ENCODE data around the gene GASK1A.

GASK1A gene

DNA sequence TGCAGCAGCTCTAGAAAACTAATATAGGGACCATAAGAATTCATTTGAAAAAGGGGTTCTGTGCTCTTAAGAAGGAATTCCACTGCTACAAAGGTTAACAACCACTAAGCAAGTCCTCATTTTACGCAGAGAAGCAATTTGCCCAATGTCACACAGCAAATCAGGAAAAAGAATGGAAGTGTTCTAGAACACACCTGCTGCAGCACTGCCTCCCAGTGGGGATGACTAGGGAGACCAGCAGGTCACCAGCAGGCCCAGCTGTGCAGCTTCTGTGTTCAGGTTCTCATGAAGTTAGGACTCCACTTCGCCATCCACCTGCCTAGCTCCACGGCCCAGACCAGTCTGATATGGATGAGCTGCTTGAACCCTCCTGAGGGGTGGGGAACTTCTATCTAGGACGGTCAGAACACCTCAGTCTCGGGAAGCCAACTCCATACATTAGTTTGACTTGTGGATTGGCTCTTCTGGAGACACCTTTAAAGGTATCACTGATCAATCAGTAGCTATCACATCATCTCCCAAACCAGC is 108.2 kb downstream of the GASK1A start:
- DNase-seq (ENCODE audit: low spot score), result no peak

DNA sequence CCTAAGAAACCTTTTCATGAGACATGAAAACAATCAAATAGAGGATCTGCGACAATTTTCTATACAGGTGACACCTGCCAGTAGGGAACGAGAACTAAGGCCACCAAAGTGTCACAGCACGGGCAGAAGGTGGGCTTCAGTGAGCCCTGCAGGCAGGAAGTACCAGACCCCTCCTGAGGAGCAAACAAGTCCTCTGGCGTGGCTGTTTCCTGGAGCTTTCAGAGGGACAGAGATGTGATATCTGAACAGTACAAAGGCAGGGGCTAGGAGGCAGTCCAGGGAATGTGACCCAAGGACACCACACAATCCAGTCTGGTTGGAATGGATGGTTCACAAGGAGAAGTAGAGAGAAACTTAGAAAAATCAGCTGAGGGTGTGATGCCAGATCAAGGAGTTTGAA is 110.0 kb downstream of the GASK1A start:
- DNase-seq (ENCODE audit: low spot score), result no peak

DNA sequence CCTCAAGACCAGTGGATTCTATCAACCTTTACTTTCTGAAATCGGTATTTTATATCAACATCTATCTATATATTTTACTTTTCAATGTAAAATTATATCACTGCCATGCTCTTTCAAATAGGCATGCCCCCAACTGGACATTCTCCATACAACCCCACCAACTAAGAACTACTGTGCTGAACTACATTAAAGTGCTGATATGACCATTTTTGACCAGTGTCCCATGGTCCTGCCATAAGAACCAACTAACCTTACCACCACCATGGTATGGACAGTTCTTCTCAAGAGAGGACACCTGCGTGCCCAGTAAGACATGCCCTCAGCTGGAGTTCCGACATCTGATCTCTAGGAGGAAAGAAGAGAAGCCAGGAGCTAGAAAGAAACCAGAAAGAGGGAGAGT is 111.1 kb downstream of the GASK1A start:
- DNase-seq (ENCODE audit: low spot score), result no peak

DNA sequence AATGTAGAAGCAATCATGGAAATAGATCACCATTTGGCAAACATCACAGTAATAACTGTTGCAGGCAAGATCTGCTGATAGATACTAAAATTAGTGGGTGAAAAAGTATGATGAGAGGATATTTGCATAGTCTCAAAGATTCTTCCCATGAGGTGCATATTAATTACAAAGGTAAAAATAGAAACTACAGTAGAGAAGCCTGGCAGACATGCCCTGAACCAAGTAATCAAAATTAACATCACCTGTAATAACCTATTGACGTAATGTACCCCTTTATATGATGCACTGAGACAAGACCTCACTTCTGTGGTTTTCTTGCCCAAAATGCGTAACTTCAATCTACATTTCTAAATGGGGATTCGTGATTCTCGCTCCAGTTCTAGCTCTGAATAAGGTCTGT is 112.4 kb downstream of the GASK1A start:
- no peak for DNase-seq (ENCODE audit: low spot score)

DNA sequence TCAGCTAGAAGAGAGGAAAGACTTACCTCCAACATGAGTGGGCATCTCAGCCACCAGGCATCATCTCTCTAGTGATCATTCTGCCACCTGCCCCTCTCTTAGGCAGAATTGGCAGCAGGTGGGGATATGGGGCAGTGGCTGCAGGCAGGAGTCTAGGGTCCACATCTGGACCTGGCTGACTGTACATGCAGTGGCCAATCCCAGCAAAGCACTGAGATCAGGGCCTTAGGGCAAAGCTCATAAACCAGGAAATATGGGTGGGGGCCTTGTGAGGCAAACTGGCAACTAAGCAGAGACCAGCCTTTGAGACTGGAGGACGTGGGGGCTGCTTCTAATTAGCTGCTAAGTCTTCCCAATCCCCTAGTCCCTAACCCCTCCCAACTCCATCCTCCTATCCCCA is 113.9 kb downstream of the GASK1A start:
- DNase-seq (ENCODE audit: low spot score), result no peak

DNA sequence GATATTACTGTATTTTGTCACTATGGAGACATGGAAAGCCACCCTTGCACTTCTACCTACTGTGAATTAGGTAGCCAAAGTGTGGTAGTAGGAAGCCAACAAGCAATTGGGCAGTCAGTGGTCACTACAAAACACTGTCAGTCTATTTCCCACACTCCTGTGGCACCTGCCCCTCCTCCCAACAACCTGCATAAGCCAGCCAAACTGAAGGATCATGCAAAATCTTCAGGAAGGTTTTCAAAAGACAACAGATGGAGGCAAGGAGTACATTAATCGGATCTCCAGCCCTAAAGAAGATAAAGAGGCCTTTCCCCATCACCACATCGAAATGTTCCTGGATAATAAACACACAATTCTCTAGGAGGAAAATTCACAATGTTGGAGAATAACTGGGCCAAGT is 114.9 kb downstream of the GASK1A start:
- DNase-seq (ENCODE audit: low spot score), result no peak

DNA sequence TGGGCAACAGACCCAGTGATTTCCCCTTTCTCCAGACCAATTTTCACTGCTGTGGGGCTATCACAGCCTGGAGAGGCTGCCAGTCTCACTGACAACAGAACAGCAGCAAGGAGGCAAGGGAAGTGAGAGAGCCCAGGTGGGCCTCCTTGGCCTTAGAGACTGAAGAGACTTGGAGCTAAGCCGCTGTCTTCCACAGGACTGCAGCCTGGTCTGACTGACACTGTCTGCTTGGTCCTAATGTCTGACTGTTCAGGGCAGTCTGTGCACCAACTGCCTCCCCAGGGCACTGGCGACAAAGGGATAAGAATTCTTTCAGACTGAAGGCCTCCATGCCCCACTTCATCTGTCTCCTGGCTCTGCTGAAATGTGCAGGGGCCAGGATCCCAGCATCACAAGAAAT is 115.3 kb downstream of the GASK1A start:
- DNase-seq (ENCODE audit: low spot score), result no peak

DNA sequence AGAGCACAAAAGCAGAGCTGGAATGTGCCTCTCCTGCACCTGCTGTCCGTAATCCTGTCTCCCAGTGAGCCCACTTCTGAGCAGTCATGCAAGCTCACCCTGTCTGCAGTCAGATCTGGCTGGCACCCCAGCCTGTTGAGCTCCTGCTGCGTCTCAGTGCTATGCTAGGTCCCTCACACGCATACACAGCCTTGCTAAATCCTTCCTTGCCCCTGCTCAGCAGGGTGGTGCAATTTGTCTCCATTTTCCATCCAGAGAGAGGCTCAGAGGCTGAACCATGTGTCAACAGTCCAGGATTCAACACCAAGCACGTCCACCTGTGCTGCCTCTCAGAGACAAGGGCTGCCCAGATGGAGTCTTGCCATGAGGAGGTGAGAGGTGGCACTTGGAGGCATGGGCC is 115.7 kb downstream of the GASK1A start:
- no peak for DNase-seq (ENCODE audit: low spot score)

DNA sequence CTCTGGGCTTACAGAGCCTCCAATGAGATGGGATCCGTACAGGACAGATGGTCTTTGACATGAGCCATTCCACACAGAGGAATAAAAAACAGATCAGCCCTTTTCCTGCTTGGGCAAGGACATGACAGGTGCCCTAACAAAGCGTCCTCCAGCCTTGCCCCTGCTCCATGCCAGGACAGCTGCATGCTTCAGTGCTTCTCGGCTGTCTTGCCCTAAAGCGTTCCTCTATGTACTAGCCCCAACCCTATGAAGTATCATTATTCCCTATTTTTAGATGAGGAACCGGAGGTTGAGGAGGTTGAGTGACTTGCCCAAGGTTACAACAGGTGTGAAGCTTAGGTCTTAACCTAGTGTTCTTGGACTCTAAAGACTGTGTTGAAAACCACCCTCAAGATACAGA is 116.3 kb downstream of the GASK1A start:
- DNase-seq (ENCODE audit: low spot score), result no peak

DNA sequence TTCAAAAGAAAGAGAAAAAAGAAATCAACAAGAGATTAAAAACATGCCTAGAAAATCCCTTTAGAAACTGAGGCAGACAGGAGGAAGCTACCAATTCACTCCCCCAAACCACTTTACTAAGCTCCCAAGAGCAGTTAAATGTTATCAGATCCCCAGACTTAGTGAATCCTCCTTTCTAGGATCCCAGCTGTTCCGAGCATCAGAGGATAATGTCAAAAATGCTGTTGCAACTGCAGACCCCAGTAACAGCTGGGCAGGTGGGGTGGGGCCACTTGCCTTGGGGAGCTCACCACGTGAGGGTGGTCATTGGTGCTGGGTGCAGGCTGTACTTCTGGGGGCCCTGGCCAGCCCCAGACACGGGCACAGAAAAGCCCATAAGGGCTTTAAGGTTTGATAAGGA is 117.7 kb downstream of the GASK1A start:
- DNase-seq (ENCODE audit: low spot score), result no peak

DNA sequence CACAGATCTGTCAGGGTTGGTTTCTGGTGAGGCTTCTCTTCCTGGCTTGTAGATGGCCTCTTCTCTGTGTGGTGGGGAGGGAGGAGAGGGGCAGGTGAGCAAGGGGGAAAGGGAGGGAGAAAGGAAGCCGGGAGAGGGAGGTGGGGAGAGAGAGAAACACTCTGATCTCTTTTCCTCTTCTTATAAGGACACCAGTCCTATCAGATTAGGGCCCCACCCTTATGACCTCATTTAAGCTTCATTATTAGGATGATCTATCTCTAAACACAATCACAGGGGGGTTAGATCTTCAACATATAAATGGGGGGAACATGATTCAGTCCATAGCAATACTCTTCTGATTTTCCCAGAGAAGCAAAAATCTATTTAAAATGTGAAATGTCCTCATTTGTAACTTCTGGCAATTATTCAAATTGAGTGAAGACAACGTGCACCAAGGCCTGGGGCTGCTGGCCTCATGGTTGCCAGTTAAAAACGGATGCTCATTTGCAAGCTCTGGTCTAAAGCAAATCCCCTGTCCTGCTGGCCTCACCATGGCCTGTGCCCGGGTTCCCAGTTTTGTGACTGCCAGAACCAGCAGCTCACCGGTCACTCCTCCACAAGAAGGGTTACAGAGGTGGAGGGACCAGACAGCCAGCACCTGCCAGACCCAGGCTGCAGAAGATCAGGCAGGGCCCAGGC is 118.4 kb downstream of the GASK1A start:
- DNase-seq (ENCODE audit: low spot score), result no peak

DNA sequence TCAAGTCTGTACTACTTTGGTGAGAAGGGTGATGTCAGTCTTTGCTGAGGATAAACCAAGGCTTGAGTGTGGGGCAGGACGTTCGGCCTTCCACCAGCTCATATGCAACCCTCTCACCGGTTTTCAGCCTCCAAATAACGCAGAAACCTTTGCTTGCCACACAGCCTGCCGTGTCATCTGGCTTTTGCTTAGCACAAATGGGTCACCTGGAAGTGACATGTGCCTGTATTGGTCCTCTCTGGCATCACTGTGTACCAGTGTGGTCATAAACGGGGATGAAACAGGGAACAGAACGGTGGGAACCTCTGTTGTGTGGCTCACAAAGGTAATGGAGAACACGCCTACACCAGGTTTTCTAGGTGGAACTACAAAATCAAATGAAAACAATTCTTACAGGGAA is 119.7 kb downstream of the GASK1A start:
- DNase-seq (ENCODE audit: low spot score), result no peak

DNA sequence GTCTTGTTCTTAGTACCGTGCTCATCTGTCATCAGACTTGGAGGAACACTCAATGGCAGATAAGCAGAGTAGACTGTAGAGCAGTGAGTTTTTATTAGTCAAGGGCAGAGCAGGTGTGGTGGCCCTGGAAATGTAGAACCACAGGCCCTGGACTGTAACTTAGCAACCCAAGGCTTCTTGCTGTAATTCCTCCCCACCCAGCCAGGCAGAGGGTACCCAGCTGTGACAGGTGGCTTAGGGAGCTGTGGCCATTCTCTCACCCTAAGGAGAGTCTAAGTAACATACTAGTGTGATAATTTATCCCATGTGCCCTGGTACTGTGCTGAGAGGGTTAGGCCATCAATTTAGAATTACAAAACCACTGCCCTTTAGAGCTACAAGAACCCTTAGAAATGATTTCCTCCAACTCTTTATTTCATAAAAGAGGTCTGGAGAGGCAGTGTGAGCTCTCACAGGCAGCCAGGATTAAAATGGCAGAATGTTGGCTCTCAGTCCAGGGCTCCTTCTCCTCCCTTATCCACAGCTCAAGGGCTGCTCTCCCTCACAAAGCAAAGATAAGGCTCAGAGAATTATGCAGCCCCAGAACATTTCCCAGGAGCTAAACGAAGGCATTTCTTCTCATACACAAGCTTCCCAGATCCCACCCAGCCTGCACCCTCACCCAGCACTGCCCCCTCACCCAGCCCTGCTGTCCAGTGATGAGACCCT is 123.8 kb downstream of the GASK1A start:
- DNase-seq (ENCODE audit: low spot score), result no peak

DNA sequence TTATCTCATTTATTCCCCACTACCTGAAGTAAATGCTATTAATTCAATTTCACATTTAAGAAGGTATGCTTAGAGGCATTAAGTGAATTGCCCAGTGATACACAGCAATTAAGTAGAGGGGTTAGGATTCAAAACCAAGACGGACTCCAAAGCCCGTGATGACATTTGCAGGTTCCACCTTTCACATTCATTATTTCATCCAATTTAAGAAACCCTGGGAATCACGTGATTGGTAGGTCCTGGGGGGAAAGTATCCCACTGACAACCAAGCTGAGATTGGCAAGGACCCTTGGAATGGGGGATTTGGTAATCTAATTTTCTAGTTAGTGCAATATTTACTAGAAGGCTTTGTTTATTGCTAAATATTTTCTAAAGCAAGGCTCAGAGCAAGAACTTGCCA is 124.9 kb downstream of the GASK1A start:
- no peak for DNase-seq (ENCODE audit: low spot score)

DNA sequence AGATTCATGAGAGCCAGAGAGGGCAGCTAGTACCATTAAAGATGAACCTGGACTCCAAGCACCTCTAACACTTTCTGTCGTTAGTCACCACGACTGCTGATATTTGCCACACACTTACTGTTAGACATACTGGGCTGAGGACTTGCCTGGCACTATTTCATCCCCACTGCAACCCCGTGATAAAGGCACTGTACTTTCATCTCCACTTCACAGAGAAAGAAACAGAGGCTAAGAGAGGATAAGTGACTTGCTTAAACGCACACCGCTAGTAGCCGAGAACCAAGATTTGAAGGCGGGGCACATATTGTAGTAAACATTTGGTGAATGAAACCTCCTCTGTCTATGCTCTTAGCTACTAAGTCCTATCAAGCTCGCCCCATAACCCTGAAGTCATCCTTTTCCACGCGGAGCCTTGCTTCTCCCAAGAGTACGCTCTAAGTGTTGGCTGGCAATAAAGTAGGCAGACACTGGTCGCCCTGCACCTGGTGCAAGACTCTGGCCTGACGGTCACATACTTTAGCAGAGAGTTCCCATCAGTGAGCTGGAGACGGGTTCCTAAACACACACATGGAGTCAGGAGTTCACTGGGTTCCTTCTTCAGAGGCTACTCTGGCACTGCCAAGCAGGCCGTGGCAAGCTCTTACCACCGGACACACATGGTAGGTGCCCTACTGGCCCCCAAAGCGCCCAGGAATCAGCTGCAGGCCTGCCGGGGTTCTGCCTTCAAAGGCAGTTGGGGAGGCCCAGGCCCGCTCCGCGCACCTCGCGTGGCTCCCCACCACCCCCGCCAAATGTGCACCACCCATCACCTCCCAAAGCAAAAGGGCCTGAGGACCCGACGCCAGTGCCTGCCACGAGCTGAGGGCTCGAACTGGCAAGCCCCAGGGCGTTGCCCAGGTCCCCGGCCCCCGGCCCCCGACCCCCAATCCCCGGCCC is 125.8 kb downstream of the GASK1A start:
- DNase-seq (ENCODE audit: low spot score), result no peak

DNA sequence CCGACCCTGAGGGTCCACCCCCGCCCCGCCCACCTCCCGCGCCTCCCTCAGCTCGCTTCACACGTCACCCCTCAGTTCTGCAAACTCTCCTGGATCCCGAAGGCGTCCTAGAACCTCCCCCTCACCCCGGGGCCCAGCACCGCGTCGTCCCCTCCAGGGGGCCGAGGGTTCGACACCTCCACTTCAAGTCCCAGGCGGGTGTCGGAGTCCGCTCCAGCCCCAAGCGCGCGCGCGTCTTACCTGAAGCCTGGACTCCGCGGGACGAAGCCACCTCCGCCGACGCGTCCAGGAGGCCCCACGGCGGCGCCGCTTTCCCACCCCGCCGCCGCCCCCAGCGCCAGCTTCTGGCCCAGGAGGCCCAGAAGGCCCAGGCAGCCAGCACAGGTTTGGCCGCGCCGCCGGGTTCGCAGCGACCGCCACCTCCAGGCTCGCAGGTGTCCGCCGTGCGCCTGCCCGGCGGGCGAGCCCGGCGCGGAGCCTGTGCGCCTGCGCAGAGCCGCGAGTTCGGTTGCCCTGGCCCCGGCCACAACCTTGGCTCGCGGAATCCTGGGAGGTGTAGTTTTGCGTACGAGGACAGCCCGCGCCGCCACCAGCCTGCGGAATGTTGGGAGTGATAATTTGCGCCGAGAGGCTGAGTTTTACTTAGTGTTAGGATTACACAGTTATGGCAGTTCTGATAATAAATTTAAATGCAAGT is 126.6 kb downstream of the GASK1A start, which contains the start of gene POMGNT2:
TSS of gene POMGNT2 (minus strand) at position 484 of the 697 bp plus-strand sequence. CDS start 24,648 bp downstream, outside the sequence.
- peak; percentile 98 for DNase-seq (ENCODE audit: low spot score)

DNA sequence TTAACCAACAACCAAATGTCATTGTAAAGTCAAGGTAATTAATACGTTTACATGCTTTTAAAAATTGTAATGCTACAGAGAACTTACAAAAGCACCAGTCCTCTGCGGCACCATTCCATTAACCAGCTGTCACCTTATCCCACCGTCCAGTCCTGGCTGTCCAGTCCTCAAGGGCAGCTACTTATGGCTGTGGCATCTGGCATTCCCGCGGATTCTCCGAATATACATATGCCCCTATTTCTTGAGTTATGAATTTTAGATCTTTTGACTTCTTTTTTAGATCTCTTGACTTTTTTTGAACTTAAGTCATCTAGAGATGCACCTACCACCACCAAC is 127.2 kb downstream of the GASK1A start:
- no peak for DNase-seq (ENCODE audit: low spot score)
